Renal cortical epithelial cell (primary cell): ENCODE measurements around the gene TIMM29. TPM values are rescaled to one million over a fixed set of nuclear protein-coding genes. Genes with fewer than 3 reads are reported as not detected.
"Not testable (repeated sequence)": the region's sequence is repeated elsewhere in the genome, so short reads cannot be mapped to it uniquely, and the experiment has no call there.

Source experiments
- DNase-seq: peaks from one replicate; pipeline ENCODE4 v3.0.0-alpha.2; 2011; ENCODE audit warnings: low read depth
- total RNA-seq: library from RNA; depleted of rRNA; stranded (reverse); fragments of >200 nt; gene quantifications from 2 replicates; pipeline ENCODE4 v1.2.3, GENCODE V29; 2014

The TIMM29 gene
- total RNA-seq, 1 donor from 2014 or later: 38.9 TPM

DNA sequence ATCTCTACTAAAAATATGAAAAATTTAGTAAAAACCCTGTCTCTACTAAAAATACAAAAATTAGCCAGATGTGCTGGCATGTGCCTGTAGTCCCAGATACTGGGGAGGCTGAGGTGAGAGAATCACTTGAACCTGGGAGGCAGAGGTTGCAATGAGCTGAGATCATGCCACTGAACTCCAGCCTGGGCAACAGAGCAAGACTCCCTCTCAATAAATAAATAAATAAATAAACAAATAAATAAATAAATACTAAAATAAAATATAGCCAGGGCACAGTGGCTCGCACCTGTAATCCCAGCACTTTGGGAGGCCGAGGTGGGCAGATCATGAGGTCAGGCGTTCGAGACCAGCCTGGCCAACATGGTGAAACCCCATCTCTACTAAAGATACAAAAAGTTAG is 14.8 kb downstream of the TIMM29 start:
- not testable (repeated sequence) for DNase-seq

DNA sequence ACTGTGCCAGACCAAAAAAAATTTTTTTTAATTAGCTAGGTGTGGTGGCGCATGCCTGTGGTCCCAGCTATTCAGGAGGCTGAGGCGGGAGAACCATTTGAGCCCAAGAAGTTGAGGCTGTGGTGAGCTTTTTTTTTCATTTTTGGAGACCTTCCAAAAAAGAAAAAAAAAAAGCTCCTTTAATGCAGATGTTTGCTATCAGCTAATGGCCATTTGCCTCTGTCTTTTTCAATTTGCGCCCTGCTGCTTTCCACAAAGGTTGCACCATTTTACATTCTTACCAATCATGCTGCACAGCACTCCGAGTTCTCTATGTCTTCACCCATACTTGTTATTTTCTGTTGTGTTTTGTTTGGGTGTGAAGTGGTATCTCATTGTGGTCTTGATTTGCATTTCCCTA is 16.7 kb downstream of the TIMM29 start:
- no peak for DNase-seq

DNA sequence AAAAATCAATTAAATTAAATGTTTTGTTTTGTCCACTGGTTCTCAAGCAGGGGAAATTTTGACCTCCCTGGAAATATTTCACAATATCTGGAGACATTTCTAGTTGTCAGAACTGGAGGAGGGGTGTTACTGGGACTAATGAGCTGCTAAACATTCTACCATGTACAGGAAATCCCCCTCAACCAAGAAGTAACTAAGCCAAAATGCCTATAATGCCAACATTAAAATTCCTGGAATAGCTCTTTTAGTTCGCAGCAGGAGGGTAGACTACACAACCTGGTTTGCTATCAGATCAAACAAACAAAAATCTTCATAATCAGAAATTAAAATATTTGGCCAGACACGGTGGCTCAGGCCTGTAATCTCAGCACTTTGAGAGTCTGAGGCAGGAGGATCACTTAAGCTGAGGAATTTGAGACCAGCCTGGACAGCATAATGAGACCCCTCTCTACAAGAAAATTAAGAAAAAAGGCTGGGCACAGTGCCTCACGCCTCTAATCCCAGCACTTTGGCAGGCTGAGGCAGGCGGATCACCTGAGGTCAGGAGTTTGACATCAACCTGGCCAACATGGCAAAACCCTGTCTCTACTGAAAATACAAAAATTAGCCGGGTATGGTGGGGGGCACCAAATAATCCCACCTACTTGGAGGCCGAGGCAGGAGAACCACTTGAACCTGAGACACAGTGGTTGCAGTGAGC is 18.5 kb downstream of the TIMM29 start:
- peak; percentile 95 for DNase-seq

DNA sequence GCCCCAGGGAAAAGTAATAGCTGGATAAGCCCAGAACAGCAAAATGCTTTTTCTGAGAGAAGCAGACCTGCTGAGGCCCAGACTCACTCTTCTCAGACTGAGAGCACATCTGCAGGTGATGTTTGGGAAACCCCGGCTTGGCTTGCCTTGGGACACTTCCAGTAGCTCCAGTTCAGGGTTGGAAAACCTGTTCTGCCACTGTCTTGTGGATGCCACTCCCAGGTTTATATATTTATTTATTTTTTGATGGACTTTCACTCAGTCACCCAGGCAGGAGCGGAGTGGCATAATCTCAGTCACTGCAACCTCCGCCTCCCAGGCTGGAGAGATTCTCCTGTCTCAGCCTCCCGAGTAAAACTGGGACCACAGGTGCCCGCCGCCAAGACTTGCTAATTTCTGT is 24.2 kb downstream of the TIMM29 start:
- DNase-seq: no peak

DNA sequence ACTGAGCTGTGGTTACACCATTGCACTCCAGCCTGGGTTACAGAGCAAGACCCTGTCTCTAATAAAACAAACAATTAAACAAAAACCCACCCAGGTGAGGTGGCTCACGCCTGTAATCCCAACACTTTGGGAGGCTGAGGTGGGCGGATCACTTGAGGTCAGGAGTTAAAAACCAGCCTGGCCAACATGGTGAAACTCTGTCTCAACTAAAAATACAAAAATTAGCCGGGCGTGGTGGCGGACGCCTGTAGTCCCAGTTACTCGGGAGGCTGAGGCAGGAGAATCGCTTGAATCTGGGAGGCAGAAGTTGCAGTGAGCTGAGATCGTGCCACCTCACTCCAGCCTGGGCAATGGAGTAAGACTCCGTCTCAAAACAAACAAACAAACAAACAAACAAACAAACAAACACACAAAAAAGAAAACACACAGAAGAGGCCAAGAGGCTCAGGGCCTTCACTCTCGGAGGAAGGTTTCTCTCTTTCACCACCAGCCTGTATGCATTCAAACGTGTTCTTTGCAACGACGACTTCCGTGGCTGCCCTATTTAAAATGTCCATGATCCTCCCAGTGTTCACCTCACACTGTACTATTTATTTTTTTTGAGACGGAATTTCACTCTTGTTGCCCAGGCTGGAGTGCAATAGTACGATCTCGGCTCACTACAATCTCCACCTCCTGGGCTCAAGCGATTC is 30.8 kb downstream of the TIMM29 start:
- DNase-seq: not testable (repeated sequence)

DNA sequence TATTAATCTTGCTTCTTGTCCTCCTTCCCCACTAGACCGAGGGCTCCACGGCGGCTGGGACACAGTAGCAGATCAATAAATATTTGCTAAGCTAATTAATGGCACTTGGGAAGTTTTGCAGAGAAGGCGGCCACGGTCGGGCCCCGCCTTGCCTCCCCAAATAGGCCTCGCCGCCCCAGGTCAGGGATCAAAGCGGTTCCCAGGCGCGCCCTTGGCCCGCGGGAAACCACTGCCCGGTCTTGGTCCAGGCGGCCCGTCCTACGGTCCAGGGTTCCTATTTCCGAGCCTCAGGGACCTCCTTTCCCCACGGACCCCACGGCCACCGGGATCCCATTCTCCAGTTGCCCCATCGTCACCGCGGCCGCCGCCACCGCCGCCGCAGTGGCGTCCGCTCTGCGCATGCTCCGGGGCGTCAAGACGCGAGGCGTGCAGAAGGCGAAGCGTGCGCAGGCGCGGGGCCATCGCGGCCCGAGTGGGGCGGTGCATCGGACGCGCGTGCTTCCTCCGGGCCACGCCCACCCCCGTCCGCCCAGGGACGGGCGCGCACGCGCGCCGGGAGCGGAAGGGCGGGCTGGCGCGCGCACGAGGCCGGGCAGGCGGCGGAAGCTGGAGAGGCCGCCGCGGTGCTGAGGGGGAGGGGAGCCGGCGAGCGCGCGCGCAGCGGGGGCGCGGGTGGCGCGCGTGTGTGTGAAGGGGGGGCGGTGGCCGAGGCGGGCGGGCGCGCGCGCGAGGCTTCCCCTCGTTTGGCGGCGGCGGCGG is 31.9 kb downstream of the TIMM29 start, which contains the start of gene SMARCA4:
SMARCA4 (plus strand) TSS at position 717 of the 759 bp plus-strand sequence. CDS start 23,122 bp downstream, outside the sequence.
- DNase-seq: peak; percentile 85

DNA sequence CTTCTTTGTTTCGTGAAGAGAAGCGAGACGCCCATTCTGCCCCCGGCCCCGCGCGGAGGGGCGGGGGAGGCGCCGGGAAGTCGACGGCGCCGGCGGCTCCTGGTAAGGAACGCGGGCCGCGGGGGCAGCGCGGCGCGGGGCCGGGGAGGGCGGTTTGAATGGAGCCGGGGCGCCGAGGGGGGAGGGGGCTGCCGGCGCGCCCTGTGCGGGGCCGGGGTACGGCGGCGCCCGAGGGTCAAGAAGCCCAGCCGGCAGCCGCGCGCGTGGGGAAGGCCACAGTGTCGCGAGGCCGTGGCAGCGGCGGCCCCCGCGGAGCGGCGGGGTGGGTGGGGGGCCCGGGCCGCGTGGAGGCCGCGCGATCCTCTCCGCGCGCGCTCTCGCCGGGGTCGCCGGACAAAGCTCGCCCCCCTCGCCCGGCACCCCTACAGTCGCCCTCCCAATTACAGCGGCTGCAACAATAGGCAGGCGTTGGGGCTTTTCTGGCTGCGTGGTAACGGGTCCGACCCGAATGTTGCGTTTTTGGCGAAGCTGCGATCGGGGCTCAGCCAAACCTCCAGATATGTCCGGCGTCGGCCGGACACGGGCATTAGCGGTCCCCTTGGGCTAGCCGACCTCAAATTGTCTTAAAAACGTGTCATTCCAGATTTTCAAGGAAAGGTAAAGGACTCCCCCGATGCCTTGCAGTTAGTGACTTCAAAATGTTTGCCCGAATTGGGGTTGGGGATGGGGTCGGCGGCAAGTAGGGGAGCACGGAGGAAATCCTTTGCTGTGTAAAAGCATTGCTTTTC is 32.7 kb downstream of the TIMM29 start:
- DNase-seq: no peak

DNA sequence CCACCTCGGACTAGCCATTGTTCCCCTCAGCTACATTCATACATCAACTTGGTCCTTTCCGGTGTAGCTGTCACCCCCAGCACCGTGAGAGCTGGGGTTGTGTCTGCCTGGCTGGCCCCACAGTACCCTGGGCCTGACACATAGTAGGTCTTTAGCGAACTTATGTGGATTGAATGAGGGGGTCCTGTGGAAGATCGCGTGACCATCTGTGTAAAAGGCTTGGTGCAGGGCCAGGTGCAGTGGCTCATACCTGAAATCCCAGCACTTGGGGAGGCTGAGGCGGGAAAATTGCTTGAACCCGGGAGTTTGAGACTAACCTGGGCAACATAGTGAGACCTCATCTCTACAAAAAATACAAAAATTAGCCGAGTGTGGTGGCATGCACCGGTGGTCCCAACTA is 34.3 kb downstream of the TIMM29 start:
- no peak for DNase-seq

DNA sequence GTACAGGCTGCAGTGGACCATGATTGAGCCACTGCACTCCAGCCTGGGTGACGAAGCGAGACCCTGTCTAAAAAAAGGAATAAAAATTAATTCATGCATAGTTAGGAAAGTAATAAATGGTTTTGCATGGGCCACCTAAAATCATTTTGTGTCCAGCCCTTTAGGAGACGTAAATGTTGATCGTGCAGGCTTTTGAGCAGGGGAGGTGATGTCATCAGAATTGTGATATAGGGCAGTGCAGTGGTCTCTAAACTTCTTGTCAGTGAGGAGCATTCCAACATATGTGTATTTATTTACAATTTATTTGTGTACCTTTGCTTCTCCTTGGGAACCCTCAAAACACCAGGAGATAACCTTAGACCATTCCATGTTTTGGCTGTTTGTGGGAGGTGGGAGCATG is 35.3 kb downstream of the TIMM29 start:
- no peak for DNase-seq

DNA sequence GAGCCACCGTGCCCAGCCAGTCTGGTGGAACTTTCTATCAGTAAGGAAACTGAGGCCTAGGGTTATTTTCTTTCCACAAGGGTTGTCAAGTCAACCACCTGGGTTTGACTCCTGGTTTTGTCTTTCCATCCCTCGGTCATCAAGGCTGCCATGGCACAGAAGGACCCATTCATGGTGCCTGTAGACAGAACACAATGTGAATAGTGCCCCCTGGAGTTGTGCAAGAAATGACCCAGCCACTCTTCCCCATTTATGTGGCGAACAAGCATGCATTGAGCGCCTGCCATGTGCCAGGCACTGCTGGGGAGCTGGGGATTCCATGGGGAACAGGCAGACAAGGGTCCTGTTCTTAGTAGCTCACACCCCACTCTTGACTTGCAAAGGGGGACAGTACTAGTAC is 36.3 kb downstream of the TIMM29 start:
- no peak for DNase-seq

DNA sequence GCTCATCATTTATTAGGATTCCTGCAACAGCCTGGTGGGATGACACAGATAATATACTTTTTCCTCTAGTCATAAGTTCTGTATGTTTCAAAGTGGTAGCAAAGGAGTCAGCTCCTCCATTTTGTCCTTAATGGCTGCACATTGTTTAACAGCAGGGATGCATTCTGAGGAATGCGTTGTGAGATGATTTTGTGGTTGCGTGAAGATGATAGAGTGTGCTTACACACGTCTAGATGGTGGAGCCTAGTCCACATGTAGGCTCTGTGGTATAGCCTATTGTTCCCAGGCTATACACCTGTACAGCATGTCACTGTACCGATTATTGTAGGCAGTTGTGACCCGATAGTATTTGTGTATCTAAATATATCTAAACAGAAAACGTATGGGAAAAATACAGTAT is 36.8 kb downstream of the TIMM29 start:
- no peak for DNase-seq

DNA sequence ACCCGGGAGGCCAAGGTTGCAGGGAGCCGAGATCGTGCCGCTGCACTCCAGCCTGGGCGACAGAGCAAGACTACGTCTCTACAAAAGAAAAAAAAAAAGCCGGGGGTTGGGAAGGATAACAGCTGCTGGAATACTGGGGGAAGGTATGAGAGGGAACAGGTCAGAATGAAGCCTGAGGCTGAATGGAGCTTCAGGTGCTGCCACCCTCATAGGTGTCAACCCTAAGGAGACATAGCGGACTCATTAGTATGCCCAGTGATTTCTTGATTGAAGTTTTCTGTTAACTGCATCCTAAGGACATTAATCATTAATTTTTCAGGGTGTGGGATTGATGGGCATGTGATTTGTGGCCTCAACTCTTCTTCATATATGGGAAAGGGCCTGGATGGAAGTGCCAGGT is 38.2 kb downstream of the TIMM29 start:
- DNase-seq: peak; percentile 60

DNA sequence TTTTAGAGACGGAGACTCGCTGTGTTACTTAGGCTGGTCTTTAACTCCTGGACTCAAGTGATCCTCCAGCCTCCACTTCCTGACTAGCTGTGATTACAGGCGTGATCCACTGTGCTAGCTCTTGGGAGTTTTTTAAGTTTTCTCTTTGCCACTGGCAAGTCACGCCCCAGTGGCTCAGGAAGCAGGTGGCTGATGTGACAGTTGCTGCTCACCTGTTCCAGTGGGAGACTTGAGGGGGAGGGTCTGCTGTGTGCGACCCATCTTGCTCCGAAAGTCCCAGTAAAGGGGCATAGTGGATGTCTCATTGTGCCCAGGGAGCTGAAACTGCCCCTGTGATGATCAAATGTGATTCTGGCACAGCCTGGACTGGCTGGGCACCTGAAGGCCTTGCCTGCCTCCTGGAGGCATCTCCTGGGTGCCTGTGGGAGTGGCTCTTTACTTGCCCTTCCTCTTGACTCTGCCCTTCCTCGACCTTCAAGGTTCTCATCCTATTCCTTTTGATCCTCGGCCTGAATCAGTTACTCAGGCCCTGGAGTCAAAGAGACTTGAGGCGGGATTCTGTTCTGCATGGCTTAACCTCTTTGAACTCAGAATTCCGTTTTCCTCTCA is 40.0 kb downstream of the TIMM29 start:
- peak; percentile 47 for DNase-seq

DNA sequence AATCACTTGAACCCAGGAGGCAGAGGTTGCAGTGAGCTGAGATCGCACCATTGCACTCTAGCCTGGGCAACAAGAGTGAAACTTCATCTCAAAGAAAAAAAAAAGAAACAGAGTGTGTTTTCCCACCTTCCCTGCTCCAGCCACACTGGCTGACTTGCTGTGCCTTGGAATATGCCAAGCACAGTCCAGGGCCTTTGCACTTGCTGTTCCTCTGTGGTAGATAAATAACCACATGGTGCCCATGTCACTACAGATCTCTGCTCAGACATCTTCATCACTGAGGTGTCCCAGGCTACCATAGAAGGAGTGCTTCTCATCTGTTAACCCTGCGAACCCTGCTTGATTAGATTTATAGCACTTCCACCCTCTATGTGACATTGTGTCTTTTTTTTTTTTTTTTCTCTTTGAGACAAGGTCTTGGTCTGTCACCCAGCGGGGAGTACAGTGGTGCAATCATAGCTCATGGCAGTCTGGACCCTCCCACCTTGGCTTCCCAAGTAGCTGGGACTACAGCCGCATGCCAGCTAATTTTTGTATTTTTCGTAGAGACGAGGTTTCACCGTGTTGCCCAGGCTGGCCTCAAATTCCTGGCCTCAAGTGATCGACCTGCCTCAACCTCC is 42.6 kb downstream of the TIMM29 start:
- DNase-seq: no peak

DNA sequence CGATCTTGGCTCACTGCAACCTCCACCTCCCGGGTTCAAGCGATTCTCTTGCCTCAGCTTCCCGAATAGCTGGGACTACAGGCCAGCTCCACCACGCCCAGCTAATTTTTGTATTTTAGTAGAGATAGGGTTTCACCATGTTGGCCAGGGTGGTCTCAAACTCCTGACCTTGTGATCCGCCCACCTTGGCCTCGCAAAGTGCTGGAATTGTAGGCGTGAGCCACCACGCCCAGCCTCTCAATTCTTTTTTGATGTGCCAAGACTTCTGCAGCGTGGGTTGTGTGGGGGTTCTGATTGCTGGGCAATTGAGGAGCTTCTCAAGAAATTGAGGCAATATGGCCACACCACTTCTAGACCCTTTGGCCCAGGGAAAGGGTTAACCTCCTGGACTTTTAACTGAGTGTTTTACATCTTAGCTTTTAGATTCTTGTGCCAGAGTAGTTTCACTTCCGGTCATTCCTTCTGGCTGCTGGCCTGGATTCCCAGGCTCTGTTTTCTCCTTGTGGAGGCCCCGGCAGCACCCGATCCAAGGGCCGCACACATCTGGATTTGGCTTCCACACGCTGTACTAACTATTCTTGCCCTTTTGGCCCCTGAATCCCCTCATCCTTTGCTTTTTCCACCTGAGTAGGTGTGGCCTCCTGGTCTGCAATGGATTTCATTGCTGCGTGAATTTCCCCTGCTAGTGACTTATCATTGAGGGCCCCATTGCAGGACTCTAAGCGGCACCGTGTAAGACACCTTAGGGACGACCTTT is 46.9 kb downstream of the TIMM29 start:
- DNase-seq: peak; percentile 43

DNA sequence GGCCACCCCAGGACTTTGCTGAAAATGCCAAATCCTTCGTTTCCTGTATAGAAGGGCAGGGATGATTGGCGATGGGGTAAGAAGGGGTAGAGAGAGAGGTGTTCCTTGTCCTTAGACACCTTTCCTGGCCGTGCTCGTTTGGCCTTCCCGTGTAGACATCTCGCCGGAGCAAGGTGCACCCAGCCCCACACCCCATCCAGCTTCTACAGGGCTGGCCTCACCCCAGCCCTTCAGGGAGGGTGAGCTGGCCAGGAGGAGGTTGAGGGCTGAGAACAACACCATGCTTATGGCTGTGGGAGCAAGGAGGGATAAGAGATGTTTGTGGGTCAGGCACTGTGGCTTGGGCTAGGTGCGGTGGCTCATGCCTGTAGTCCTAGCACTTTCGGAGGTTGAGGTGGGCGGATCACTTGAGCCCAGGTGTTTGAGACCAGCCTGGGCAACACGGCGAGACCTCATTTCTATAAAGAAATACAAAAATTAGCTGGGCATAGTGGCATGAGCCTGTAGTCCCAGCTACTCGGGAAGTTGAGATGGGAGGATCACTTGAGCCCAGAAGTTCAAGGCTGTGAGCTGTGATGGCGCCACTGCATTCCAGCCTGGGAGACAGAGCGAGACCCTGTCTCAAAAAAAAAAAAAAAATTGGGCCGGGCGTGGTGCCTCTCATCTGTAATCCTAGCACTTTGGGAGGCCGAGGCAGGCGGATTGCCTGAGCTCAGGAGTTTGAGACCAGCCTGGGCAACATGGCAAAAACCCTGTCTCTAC is 47.7 kb downstream of the TIMM29 start:
- no peak for DNase-seq

DNA sequence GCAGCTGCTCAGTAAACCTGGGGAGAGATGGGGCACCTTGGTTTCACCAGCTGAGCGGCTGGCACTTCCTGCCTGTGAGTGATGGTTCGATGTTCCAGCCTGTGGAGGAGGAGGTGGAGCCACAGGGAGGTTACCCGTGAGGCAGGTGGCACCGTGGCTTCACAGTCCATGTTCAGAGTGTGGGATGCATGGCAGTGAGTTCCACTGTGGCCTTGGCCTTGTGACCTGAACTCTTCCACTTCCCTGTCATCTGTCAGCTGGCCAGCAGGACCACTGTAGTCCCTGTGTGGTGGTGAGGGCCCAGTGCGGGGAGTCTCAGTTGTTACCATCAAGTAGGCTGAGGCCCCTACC is 49.1 kb downstream of the TIMM29 start:
- DNase-seq: no peak
